Left renal pelvis (tissue), 4 donors: ENCODE data around the gene RBM39. TPM values are rescaled to one million over a fixed set of nuclear protein-coding genes. Genes with fewer than 3 reads are reported as not detected.
"Not testable (repeated sequence)": the region's sequence is repeated elsewhere in the genome, so short reads cannot be mapped to it uniquely, and the experiment has no call there.

ENCODE experiments used
- DNase-seq, 4 donors: peaks; one replicate each; pipeline ENCODE4 v3.0.0-alpha.2; 2013; ENCODE audit warnings: low read depth in 4 of 4, low spot score in 3 of 4
- polyA plus RNA-seq, 4 donors: library from polyadenylated mRNA; unstranded; fragments of 120-200 nt; gene quantifications; one replicate each; pipeline ENCODE4 v1.2.1, GENCODE V29; 2013; ENCODE audit not compliant: insufficient read length in 4 of 4

Gene RBM39
- polyA plus RNA-seq, 4 donors, result 401 to 678 (median 570) TPM

DNA sequence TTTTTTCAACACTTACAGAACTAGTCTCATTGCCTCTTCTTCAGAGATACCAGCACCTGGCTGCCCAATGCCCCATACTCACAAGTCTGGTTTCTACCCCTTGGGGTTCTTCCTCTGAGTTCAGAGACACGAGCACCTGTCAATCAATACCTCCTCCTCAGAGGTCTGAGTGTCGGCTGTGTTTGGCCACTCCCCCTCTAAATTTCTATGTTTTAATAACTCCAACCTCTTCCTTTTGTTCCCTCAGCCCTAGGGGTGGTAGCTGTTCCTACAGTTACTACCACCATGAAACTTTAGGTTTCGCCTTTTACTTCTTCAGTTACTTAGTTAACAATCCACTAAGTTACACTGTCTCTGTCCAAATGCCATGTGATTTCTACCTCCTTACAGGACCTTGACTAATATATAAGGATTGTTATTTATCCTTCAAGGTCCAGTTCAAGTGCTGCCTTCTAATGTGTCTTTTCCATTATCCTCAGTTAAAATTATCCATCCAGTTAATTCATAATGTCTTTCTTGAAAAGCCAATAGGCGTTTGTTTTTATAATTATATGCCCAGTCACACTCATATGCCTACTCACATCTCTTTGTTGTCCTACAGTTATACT, 15.1 kb upstream of the RBM39 start:
- DNase-seq, result no peak

DNA sequence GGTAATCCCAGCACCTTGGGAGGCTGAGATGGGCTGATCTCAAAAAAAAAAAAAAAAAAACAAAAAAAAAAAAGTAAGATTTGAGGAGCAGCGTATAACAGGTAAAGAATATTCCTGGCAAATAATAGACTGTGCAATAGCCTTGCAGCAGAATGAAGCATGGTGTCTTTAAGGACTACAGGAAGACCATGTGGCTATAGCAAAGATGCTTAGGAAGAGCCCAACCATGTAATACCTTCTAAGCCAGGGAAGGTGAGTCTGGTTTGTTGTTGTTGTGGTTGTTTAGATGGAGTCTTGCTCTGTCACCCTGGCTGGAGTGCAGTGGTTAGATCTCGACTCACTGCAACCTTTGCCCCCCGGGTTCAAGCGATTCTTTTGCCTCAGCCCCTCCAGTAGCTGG, 14.3 kb upstream of the RBM39 start:
- no peak for DNase-seq

DNA sequence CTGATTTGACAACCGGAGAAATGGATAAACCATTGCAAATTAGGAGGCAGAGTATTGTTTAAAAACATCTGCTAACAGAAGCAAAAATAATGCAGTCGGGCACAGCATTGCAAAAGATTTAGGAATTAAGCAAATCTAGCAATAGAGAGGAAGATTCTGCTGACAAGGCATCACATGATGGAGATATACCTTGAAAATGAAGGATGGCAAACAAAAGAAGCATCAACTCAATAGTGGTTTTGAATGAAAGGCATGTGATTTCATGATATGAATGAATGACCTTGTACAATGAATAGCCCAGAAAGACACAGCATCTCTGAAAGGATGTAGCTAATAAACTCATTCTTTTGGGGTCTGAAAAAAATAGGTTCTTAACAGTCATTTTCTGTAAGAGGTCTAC, 8.6 kb upstream of the RBM39 start:
- DNase-seq, result no peak

DNA sequence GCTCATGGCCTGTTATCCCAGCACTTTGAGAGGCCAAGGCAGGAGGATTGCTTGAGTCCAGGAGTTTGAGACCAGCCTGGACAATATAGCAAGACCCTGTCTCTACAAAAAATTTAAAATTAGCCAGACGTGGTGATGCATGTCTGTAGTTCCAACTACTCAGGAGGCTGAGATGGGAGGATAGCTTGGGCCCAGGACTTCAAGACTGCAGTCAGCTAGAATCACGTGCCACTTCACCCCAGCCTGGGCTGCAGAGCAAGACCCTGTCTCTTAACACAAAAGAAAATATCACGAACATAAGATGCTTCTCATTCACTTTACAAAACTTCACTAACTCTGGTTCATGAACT, 2.4 kb upstream of the RBM39 start:
- not testable (repeated sequence) for DNase-seq

DNA sequence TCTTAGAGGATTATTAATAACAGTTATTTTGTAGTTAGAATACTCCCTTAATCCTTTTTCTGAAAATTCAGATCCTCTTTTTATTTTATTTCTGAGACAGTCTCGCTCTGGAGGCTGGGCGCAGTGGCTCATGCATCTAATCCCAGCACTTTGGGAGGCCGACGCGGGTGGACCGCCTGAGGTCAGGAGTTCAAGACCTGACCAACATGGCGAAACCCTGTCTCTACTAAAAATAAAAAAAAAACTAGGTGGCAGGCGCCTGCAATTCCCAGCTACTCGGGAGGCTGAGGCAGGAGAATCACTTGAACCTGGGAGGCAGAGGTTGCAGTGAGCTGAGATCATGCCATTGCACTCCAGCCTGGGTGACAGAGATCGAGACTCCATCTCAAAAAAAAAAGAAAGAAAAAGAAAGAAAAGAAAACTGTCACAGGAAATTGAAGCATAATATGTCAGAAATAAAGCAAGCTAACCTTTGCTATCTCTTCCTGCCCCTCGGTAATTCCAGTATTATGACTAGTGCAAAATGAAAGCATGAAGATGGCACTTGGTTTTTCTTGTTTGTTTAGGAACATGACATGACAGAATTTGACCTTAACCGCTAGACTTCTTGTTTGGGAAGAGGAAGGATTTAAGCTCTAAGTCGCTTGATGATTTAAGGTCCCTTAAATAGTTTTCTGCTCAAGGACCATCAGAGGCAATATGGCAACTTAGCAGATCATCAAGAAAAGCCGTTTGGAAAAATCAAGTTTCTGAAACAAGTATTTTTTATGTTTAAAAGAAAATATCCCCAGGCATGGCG, 1.8 kb upstream of the RBM39 start:
- DNase-seq, result no peak

DNA sequence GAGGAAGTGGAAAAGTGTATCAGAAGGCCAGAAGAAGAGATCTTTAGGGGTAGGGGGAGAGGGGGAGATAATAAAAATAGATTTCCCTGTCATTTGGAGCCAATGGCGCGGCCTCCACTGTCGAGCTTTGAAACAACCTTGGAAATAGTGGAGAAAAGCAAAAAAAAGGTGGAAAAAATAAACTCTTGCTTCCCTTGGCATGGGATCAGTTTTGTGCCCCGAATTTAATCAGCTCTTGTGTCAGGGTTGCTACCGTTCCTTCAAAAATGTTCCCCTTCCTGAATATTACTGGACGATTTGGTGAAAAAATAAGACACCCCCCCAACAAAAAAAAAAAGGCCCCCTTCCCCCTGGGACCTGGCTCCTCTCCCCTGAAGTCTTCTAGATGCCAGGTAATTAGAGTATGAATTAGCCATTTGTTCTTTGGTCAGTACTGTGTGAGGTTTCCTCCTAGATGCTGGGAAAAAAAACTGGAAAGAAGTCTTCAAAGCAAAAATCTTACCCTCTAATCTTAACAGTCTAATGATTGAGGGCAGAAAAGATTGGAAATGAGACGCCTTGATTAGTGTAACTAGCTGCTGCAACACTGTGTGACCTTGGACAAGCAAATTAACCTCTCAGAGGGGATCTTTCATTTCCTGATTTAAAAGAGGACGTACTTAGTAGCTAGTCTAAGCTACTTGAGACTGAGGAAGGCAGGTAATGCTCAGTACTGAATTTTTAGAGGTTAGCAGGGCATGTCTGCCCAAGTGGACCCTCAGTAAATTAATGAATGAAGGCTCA, 872 bp upstream of the RBM39 start:
- DNase-seq, result peak in 1 of 4 donors; percentile 3

DNA sequence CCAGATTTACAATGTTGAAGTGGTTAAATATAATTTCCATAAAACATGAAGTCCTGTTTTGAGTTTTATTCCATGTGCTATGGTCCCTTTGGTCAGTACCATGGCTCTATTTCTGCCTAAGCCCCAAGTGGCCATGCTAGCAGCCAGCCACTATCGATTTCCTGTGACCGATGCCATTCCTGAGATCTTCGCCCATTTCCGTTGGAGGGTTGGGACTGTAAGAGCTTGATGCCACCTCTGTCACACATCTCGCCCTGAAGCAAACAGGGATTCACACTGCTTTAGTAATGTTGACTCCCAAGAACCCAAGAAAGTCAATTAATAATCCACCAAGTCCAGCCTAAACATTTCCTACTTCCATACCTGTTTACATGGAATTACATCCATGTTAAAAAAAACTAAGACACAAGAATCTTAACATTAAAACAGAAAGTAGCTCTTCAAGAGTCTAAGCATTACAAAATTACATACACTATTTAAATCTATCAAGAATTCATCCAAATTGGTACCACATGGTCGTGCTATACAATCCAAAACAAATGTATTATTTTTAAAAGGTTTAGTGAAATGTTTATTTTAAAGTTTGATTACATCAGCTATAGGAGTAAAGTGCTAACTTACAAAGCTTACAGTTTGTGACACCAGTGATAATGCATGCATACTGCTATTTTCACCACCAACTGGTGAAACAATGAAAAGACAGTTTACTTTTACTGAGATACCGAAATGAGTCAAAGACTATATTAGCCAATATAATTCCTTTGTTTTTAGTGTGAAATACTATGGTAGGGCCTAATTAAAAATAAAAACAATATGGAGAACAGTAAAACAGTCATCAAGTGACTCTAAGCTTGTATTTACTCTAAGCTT, 2.5 kb downstream of the RBM39 start:
- no peak for DNase-seq

DNA sequence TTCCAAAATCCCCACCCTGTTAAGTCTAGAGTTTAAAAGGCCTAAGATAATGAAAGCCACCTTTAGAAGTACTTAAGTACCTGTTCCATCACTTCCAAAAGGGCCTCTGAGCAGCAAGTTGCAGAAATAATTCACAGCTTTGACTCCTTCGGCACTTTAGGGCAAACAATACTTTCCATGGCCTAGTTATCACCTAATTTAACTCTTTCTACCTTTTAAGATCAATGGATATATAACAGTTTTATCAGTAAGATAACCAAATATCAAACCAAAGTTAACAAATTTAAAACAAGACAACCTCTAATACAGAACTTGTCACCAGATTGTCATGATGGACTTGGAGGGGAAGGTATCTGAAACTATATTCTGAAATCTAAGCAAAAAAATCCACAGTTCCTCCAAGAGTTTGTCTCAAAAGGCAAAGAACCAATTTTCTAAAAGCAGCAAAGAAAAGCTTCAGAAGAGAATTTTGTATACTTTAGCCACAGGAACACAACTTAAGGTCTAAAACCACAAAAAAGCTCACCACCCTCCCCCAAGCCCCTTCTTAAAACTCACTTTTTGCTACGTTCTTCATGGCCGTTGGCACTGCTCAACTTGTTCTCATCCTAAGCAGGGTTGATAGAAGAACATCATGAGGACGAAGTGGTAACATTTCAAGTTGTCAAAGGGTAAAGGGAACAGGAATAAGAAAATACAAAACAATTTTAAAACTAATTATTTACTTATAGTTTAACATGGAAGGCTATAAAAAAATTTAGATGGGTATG, 3.5 kb downstream of the RBM39 start:
- DNase-seq, result no peak

DNA sequence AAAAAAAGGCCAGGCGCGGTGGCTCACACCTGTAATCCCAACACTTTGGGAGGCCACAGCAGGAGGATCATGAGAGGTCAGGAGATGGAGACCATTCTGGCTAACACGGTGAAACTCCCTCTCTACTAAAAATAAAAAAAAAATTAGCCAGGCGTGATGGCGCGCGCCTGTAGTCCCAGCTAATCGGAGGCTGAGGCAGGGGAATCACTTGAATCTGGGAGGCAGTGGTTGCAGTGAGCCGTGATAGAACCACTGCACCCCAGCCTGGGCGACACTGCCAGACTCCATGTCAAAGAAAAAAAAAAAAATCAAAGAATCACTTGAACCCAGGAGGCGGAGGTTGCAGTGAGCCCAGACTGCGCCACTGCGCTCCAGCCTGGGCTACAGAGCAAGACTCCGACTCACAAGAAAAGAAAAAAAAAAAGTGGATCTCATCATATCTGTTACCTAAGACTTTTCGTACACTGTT, 4.2 kb downstream of the RBM39 start:
- no peak for DNase-seq

DNA sequence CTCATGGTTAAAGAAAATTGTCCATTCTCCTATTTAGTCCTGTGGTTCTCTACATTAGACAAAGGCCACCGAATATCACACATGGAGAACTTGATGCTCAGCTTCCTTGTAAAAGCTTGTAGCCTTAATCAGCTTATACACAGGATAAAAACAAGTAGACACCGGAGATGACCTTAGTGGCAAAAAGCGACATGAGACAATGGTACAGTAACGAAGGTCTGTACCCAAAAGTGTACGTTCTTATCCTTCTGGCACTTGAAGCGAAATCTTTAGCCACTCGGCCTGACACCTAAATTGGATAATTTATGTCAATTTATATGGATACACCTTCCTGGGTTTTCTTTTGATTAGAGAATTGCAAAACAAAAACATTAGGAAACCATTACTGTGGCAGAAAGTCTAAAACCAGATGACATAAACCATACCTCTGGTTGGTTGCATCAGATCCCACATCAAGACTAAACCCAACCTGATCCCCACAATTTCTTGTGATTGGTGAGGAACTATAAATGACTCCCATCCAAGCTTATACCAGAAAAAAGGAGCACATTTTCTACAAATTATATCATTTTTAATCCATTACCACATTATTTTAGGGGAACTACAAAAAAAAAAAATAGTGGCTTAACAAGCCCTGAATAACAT, 6.1 kb downstream of the RBM39 start:
- no peak for DNase-seq

DNA sequence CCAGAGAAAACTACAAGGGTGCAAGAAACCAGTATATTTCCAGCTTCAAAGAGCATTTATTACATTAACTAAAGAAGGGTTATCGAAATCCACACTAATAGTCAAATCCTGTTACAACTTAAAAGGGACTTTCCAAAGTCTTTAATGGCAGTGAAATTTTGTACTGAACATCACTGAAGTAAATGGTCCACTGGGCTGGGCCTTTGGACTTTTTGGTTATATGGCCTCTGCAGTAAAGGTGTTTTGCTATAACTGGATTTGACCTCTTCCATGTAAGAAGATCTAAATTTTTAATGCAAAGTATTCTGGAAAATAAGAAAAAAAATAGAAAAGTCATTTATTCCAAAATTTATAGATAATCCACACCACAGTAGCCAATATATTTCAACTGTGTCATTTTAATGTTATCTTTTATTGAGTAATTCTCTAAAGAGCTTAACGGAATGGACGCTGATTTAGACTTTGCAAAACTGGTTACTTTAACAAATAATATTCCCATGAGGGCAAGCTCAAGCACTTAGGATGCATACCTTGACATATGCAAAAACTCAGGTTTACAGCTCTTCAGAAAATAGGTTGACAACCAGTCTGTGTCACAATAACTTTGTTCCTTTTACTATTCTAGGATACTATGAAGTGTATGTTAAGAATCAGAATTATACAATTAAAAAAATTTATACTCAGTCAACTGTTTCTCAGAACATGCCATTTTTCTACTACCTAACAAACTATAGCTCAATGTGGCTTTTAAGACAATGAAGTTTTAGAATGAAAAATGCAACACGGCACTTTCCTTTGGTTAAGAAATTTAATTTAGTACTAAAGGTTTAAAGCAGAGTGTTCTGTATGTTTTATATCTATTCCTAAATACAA, 7.0 kb downstream of the RBM39 start:
- DNase-seq, result no peak

DNA sequence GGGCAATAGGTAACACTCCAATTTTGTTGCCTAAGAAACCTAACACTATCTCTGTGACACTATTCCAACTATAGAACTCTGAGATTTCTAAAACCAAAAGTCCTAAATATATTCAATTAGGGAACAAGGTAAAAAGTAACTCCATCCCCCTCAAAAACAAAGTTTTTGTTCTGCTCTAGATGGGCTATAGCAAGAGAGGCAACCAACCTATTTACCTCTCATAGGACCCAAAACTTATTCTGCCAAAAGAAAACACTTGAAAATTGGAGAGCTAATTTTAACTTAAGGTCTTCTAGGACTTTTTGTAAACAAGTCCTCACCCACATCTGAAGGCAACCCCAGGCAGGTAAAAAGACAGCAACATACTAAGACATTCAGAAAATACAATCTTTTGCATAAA, 7.7 kb downstream of the RBM39 start:
- DNase-seq, result no peak

DNA sequence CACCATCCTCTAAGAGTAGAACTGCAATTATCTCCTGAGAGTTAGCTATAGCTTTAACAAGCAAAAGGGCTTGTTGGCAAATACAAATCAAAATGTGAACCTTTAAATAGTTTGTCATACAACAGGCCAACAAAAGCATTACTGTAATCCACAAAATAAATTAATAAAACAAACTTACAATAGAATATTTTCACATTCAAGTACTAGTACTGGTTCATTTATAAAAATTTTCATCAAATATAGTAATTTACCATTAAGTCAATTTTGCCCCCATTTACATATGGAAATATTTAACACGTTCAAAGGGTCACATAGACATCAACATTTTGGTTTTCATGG, 9.4 kb downstream of the RBM39 start:
- no peak for DNase-seq

DNA sequence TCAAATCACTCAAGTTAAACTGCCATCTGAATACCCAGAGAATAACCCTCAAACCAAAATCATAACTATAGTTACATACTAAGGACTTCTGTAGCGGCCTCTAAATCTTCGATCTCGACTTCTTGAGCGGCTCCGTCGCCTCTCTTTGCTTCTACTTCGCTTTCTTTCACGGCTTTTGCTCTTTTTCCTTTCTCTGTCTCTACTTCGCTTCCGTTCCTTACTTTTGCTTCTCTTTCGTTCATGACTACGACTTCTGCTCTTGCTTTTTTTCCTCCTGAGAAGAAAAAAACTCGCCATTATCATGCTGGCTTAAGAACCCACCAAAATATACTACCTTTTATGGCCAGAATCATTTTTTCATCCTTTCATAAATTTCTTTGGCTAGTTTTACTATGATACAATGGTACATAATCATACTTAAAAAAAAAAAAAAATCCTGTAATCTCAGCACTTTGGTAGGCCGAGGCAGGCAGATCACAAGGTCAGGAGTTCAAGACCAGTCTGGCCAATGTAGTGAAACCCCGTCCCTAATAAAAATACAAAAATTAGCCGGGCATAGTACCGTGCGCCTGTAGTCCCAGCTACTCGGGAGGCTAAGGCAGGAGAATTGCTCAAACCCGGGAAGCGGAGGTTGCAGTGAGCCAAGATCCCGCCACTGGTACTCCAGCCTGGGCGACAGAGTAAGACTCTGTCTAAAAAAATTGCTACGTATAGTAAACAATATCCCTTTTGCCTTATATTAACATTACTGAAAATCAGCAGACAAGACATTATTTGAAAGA, 10.0 kb downstream of the RBM39 start:
- no peak for DNase-seq

DNA sequence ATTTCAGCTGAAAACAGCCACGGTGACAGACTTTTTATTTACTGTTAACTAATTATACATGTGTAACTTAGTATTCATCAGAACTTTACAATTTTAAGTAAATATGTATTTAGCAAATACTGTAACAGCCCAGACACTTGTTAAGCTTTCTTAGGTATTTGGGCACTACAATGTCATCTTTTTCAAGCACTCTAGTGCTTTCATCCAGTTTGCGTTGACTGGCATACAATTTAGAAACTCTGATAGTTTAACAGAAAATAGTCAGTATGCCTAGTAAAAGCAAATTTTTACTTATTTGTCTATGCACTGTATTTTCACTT, 10.6 kb downstream of the RBM39 start:
- DNase-seq, result no peak

DNA sequence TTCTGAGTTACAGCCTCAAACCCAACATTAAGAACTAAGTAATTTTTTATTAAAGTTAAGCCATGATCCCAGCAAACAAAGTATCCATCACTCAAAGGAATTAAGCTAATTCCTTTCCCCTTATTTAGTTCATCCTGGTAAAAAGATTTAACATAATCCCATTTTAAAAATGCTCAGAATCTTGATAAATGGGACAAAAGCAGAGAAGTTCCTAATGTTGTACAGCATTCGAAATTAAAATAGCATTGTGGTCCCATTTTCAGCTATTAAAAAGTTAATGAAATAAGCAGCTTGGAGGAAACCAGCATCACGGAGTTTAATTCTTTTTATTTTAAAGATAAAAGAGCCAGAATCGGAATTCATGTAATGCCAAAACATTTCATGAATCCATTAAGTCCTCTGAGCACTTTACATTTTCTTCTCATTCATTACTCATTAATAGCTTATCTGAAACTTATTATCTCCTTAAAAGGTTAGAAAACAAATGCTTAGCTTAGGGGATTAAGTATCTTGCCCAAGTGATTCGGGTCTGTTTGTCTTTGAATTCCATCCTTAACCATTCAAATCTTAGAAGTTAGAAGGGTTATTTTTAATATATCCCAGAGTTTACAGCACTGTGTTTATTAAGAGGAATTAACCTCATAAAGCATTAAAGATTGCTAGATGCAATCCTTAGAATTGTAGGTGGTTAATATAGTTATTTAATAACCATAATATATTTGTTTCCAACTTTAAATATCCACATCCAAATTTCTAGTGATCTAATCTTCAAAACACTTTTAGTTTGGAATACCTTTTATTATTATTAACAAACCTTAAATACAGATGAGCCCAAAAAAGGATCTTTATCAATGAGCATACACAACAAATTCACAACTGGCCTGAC, 11.2 kb downstream of the RBM39 start:
- no peak for DNase-seq
